Dendritic cell treated with granulocyte-macrophage colony-stimulating factor and Interleukin-4, amounts not matched to agents 40 ng/mL and 50 ng/mL, for 4 days (primary cell): Measurements from ENCODE around the gene MOB3B.

Source experiments
- H3K27ac Mint-ChIP-seq: one replicate; pipeline ENCODE4 v1.8.0; 2022; ENCODE audit warnings: mild to moderate bottlenecking, mixed read lengths
- H3K27me3 Mint-ChIP-seq: one replicate; pipeline ENCODE4 v1.8.0; 2022; ENCODE audit warnings: mild to moderate bottlenecking, mixed read lengths
- H3K36me3 Mint-ChIP-seq: one replicate; pipeline ENCODE4 v1.8.0; 2022; ENCODE audit warnings: low read depth, mixed read lengths
- H3K4me1 Mint-ChIP-seq: one replicate; pipeline ENCODE4 v1.8.0; 2022; ENCODE audit warnings: low read depth, mixed read lengths
- H3K4me3 Mint-ChIP-seq: one replicate; pipeline ENCODE4 v1.8.0; 2022; ENCODE audit warnings: mild to moderate bottlenecking, moderate library complexity, mixed read lengths
- H3K9me3 Mint-ChIP-seq: one replicate; pipeline ENCODE4 v1.8.0; 2022; ENCODE audit warnings: mixed read lengths
- intact Hi-C: fragments of 100-400 bp; cut with micrococcal nuclease; formaldehyde crosslinking; loops from one replicate; pipeline ENCODE4 v1.15.0; 2022

The MOB3B gene

DNA sequence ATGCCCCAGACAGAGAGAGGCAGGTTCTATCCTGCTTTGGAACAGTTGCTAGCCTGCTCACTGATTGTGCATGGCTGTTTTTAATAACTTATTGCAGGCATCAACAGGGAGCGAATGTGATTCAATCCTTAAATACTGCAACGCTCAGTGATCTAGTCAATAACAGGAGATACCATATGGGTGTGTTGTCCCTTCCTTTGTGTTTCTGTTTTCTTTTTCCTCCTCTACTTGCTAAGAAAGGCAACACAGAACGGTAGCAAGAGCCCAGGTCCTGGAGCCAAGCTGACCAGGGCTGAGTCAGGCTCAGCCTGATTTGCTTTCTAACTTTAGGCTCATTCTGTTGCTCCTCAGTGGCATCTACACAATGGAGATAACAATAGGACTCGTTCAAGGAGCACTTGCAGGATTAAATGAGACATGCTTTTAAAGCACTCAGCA is 134.1 kb downstream of the MOB3B start:
- peaks cover 52% of the 10 kb centered on the region for H3K4me1 Mint-ChIP-seq
- peaks cover 67% of the 10 kb centered on the region for H3K36me3 Mint-ChIP-seq
- no peaks in the 10 kb centered on the region for H3K27me3 Mint-ChIP-seq
- intact Hi-C loops = no loop called here
- H3K9me3 Mint-ChIP-seq = no peaks in the 10 kb centered on the region
- H3K4me3 Mint-ChIP-seq = no peak overlapping the region
- peak overlapping the region; percentile 23 for H3K27ac Mint-ChIP-seq

GRCh38 chr9:27394826-27395201 is 134.8 kb downstream of the MOB3B start:
- Mint-ChIP-seq H3K4me1 (peaks cover 45% of the 10 kb centered on the region), H3K27ac (no peak overlapping the region), H3K36me3 (peaks cover 64% of the 10 kb centered on the region), H3K4me3 (no peak overlapping the region), H3K27me3 (no peaks in the 10 kb centered on the region), H3K9me3 (no peaks in the 10 kb centered on the region)
- intact Hi-C loops = no loop called here

DNA sequence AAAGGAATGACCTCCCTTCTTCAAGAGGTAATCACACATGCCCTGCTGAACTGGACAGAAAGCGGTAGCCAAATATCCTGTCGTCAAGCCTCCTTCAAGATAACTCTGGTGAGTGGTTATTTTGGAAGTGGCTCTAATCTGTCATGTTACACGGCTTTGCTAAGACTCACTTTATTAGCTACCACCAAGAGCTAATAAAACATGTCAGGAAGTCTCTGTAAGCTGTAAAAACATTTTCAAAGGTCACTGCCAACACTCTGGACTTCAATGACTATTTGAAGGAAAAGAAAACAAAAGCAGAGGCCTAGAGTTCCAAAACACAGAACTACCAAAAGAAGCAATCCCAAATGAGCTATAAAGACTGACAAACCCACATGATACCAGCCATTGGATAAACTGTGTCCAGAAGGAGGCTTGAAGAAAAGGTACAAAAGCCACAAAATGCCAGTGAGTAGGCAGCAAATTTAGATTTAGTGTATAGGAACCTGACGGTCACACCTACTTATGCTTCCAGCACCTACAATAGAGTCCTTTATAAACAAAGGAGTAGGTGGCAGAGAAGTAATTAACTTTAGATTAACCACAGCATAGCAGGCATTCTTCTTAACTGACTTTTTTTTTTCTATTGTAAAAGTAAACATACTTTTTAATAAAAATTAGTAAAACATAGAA is 135.3 kb downstream of the MOB3B start:
- Mint-ChIP-seq H3K27me3 (no peaks in the 10 kb centered on the region), H3K9me3 (no peaks in the 10 kb centered on the region), H3K27ac (no peak overlapping the region), H3K4me3 (no peak overlapping the region), H3K4me1 (peaks cover 44% of the 10 kb centered on the region), H3K36me3 (peaks cover 63% of the 10 kb centered on the region)
- intact Hi-C loops = no loop called here

DNA sequence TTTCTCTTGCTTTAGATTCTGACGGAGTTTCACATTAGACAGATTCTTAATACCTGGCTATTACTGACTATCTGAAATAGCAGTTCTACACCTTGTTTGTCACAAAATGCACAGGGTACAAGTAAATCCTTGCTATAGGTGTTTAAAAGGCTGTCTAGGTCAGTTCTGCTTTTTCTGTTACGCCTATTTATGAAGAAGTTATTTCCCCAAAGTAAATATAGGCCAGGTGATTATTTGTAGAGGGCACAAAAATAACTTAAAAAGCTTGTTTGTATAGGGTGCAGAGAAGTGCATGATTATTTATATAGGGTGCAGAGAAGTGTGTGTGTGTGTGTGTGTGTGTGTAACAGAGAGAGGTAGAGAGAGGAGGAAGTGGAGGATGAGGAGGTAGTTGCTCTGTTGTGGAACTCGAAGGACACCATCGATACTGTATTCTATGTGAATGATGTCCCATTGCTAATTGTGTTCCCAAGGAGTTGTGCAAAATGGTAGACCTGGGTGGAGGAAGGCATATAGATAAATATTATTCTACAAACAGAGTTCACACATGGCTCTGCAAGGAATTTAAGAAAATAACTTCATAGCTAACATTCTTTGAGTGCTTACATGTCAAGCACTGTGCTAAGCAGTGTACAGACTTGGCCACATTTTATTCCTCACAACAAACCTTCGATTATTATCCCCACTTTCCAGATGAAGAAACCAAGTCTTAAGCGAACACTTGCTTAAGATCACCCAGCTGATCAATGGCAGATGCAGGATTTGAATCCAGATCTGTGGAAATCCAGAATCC is 136.4 kb downstream of the MOB3B start:
- H3K27ac Mint-ChIP-seq = no peak overlapping the region
- intact Hi-C loops = no loop called here
- H3K4me3 Mint-ChIP-seq = no peak overlapping the region
- H3K27me3 Mint-ChIP-seq = no peaks in the 10 kb centered on the region
- H3K9me3 Mint-ChIP-seq = no peaks in the 10 kb centered on the region
- H3K4me1 Mint-ChIP-seq = peaks cover 50% of the 10 kb centered on the region
- H3K36me3 Mint-ChIP-seq = peaks cover 66% of the 10 kb centered on the region

DNA sequence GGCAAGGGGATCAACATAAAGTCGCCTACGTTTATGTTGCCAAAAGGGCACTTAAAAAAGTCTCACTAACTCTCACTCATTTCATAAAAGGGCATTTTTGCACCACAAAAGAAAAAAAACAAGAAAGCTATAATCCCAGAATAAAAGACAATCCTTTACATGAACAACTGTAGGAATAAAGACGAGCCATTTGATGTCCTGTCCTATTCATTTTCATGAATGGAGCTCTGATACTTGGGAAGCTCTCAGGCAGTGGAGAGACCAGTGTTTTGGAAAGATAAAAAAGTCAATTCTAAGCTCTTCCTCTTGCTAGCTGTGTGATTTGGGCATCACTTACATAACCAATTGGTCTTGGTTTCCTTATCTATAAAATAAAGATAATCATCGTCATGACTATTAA is 137.2 kb downstream of the MOB3B start:
- intact Hi-C loops = no loop called here
- Mint-ChIP-seq H3K9me3 (no peaks in the 10 kb centered on the region), H3K36me3 (peaks cover 59% of the 10 kb centered on the region), H3K27me3 (no peaks in the 10 kb centered on the region), H3K4me3 (no peak overlapping the region), H3K27ac (no peak overlapping the region), H3K4me1 (peaks cover 57% of the 10 kb centered on the region)

- Mint-ChIP-seq H3K4me3 (no peak overlapping the region), H3K27ac (no peak overlapping the region), H3K9me3 (no peaks in the 10 kb centered on the region), H3K4me1 (peaks cover 54% of the 10 kb centered on the region), H3K36me3 (peaks cover 57% of the 10 kb centered on the region), H3K27me3 (no peaks in the 10 kb centered on the region)
- intact Hi-C loops = no loop called here
Measured at GRCh38 chr9:27391040-27391895, 138.3 kb downstream of the MOB3B start.

DNA sequence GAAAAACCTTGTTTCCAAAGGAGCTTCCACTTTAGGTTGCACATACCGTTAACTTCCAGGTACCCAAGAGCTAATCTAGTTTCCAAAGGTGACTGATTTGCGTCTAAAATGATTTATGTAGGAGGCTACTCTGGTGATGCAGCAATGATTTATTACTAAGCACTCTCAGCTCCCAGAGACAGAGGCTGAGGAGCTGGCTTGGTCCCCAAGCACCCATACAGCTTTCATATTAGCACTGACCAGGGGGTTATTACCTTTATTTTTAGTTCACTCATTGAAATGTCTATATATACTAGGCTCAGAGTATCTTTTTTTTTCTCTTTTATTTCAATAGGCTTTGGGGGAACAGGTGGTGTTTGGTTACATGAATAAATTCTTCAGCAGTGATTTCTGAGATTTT is 141.5 kb downstream of the MOB3B start:
- intact Hi-C loops = no loop called here
- no peak overlapping the region for H3K4me3 Mint-ChIP-seq
- H3K27ac Mint-ChIP-seq = peak overlapping the region; percentile 6
- H3K9me3 Mint-ChIP-seq = no peaks in the 10 kb centered on the region
- H3K36me3 Mint-ChIP-seq = peaks cover 60% of the 10 kb centered on the region
- peaks cover 57% of the 10 kb centered on the region for H3K4me1 Mint-ChIP-seq
- H3K27me3 Mint-ChIP-seq = no peaks in the 10 kb centered on the region

GRCh38 chr9:27387722-27388121 is 141.9 kb downstream of the MOB3B start:
- Mint-ChIP-seq H3K4me3 (no peak overlapping the region), H3K27me3 (no peaks in the 10 kb centered on the region), H3K36me3 (peaks cover 59% of the 10 kb centered on the region), H3K4me1 (peaks cover 57% of the 10 kb centered on the region), H3K9me3 (no peaks in the 10 kb centered on the region), H3K27ac (no peak overlapping the region)
- intact Hi-C loops = no loop called here

GRCh38 chr9:27386571-27387091 is 143.0 kb downstream of the MOB3B start:
- Mint-ChIP-seq H3K9me3 (no peaks in the 10 kb centered on the region), H3K4me1 (peaks cover 68% of the 10 kb centered on the region), H3K27ac (no peak overlapping the region), H3K36me3 (peaks cover 70% of the 10 kb centered on the region), H3K4me3 (no peak overlapping the region), H3K27me3 (no peaks in the 10 kb centered on the region)
- intact Hi-C loops = no loop called here

- Mint-ChIP-seq H3K27me3 (no peaks in the 10 kb centered on the region), H3K4me1 (peaks cover 77% of the 10 kb centered on the region), H3K36me3 (peaks cover 74% of the 10 kb centered on the region), H3K9me3 (no peaks in the 10 kb centered on the region), H3K4me3 (no peak overlapping the region), H3K27ac (peak overlapping the region; percentile 37)
- intact Hi-C loops = no loop called here
Measured at GRCh38 chr9:27385606-27386322, 143.8 kb downstream of the MOB3B start.

DNA sequence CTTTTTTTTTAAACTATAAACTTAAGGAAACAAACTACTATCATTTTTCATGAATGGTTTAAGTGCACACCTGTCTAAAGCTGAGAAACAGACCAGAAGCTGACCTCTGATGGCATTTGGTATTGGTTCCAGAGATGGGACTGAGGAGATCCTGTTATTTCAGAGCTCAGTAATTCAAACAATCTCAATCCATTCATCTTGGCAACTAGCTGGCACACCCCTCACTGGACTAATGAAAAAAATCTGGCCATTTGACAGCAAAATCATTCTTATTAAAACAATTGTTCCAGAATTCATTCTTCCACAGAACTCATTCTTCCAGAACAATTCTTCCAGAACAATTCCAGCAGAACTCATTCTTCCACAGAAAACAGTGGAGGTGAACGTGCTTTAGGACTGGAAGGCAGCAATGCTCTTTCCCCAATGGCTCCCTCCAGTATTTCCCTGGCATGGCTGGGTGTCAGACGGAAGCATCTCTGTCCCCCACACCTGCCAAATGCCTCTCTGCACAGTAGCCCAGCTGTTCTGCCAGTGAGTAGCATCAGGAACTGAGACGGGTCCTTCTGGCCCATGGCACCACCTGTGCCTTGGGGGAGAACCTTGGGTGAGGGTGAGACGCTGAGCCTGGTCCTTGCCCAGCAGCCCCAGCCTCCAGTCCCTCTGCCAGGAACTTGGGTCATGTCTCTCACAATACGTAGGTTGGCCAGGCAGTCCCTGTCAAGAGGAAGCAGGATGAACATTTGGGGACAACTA is 145.2 kb downstream of the MOB3B start:
- H3K27ac Mint-ChIP-seq = no peak overlapping the region
- intact Hi-C loops = no loop called here
- H3K9me3 Mint-ChIP-seq = no peaks in the 10 kb centered on the region
- no peak overlapping the region for H3K4me3 Mint-ChIP-seq
- H3K4me1 Mint-ChIP-seq = peaks cover 88% of the 10 kb centered on the region
- H3K27me3 Mint-ChIP-seq = no peaks in the 10 kb centered on the region
- peaks cover 64% of the 10 kb centered on the region for H3K36me3 Mint-ChIP-seq

GRCh38 chr9:27383524-27383923 is 146.1 kb downstream of the MOB3B start:
- Mint-ChIP-seq H3K27ac (no peak overlapping the region), H3K36me3 (peaks cover 55% of the 10 kb centered on the region), H3K27me3 (no peaks in the 10 kb centered on the region), H3K4me3 (no peak overlapping the region), H3K4me1 (peaks cover 88% of the 10 kb centered on the region), H3K9me3 (no peaks in the 10 kb centered on the region)
- intact Hi-C loops = no loop called here

- intact Hi-C loops = no loop called here
- H3K4me1 Mint-ChIP-seq = peaks cover 90% of the 10 kb centered on the region
- H3K4me3 Mint-ChIP-seq = no peak overlapping the region
Measured at GRCh38 chr9:27382975-27383374, 146.6 kb downstream of the MOB3B start.

More at GRCh38 chr9:27382975-27383374, 146.6 kb downstream of the MOB3B start:
- Mint-ChIP-seq H3K36me3 (peaks cover 53% of the 10 kb centered on the region), H3K27ac (no peak overlapping the region), H3K27me3 (no peaks in the 10 kb centered on the region), H3K9me3 (no peaks in the 10 kb centered on the region)
